ENCODE data around the gene ATG14.

Gene ATG14

GRCh38 chr14:55317542-55318306 is 93.9 kb downstream of the ATG14 start:
- DNase-seq (ENCODE audit: low read depth in 4 of 4, low spot score in 1 of 4): no peak

- DNase-seq (ENCODE audit: low read depth in 4 of 4, low spot score in 1 of 4): no peak
Observed at GRCh38 chr14:55316564-55316963, 95.1 kb downstream of the ATG14 start.

Measured in stimulated activated CD4-positive, alpha-beta T cell treated with anti-CD3 and anti-CD28 coated beads, Interleukin-1b, Interleukin-23, amount 100 ng/mL, for 24 hours (primary cell).